Measurements from ENCODE around the gene ENTPD8.

- TF ChIP-seq YY1 (IDR thresholded peaks at IDR 0.05; ENCODE audit: insufficient read depth, insufficient read length) = no peak
- TF ChIP-seq ZNF274 (IDR thresholded peaks at IDR 0.05; ENCODE audit: low read depth, low read length) = no peak
Observed at GRCh38 chr9:137484551-137485315, 43.6 kb upstream of the ENTPD8 start.
